ENCODE results near the gene MEN1.

MEN1 gene

GRCh38 chr11:64774144-64774543 lies 36.2 kb downstream of the MEN1 start:
- FAIRE-seq: no peak
- TF ChIP-seq CTCF (IDR thresholded peaks at IDR 0.05; ENCODE audit: insufficient read depth, missing control alignments): no peak
- no peak for DNase-seq (ENCODE audit: insufficient read length, low spot score)

DNA sequence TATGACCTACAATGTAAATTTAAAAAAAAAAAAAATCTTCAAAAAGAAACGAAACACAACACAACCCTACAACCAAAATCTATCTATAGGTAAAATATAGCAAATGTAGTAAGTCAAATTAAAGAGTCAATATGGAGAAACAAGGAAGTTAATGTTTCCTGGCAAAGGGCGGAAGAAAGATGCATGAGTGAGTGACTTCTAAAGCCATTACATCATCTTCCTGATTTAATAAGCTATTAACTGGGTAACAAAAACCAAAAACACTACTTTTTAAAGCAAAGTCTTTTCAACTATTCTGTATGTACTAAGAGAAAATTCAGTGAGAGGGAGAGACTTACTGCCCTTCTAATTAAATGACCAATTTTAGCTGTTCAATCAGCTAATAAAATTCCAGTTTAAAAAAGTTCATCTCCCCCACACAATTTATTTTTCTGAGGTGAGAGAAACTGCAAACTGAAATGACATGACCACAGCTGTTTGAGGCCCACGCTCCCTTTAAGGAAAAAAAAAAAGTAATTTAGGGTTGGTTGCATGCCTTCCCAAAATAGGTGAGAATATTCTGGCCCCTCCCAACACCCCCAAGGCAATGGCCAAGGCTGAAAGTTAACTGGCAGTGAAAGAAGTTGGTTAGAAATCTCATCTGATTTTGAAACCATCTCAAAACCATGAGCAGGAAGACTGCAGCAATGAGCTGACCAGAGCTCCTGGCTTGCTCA lies 37.9 kb downstream of the MEN1 start:
- DNase-seq (ENCODE audit: insufficient read length, low spot score) (no peak), FAIRE-seq (no peak)

DNA sequence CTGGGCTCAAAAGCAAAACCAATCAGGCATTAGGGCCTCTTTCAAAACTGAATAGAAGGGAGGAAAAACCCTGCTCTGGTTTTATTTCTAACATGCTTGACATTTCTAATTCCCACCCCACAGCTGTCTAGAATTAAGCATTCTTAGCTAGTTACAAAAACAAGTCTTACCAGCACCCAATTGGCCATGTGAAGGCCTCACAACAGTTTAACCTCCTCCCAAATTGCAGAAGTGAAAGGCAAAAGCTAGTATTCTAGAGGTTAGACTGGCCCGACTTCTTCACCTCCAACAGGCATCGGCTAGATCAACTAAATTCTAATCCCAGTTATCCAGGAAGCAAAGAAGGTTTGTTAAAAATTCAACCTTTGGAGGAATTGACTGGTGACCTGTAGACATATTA lies 38.5 kb downstream of the MEN1 start:
- no peak for TF ChIP-seq CTCF (IDR thresholded peaks at IDR 0.05; ENCODE audit: insufficient read depth, missing control alignments)
- no peak for FAIRE-seq
- DNase-seq (ENCODE audit: insufficient read length, low spot score): no peak

More for the DNA sequence above, 37.9 kb downstream of the MEN1 start:
- TF ChIP-seq CTCF (IDR thresholded peaks at IDR 0.05; ENCODE audit: insufficient read depth, missing control alignments): no peak

DNA sequence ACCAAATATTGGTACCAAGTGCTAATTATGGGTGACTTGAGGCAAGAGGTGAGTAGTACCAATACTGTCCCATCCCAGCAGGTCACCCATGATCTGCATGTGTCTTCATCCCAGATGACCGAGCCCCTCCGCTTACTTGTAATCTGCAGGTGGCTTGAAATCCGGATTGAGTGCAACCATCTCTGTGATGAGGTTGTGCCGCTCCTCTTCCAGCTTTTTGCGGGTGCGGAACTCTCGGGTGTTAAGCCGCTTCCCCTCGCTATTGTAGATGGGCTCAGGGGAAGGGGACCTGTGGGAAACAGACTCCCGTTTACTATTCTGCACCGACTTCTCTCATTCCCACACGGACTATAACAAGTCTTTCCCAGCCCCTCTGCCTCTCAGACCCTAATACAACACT lies 40.2 kb downstream of the MEN1 start:
- FAIRE-seq (no peak), DNase-seq (ENCODE audit: insufficient read length, low spot score) (no peak)
- no peak for TF ChIP-seq CTCF (IDR thresholded peaks at IDR 0.05; ENCODE audit: insufficient read depth, missing control alignments)

- no peak for FAIRE-seq
- no peak for TF ChIP-seq CTCF (IDR thresholded peaks at IDR 0.05; ENCODE audit: insufficient read depth, missing control alignments)
- no peak for DNase-seq (ENCODE audit: insufficient read length, low spot score)
Measured at GRCh38 chr11:64769283-64769682, 41.1 kb downstream of the MEN1 start.

GRCh38 chr11:64768300-64768694 lies 42.1 kb downstream of the MEN1 start:
- FAIRE-seq (no peak), DNase-seq (ENCODE audit: insufficient read length, low spot score) (no peak)
- TF ChIP-seq CTCF (IDR thresholded peaks at IDR 0.05; ENCODE audit: insufficient read depth, missing control alignments): no peak
